ENCODE measurements around the gene ZNF205. TPM values are rescaled to one million over a fixed set of nuclear protein-coding genes. Genes with fewer than 3 reads are reported as not detected.

Gene ZNF205
- total and polyA plus RNA-seq, 8 donors = 0.87 to 27.5 (median 12.9) TPM

DNA sequence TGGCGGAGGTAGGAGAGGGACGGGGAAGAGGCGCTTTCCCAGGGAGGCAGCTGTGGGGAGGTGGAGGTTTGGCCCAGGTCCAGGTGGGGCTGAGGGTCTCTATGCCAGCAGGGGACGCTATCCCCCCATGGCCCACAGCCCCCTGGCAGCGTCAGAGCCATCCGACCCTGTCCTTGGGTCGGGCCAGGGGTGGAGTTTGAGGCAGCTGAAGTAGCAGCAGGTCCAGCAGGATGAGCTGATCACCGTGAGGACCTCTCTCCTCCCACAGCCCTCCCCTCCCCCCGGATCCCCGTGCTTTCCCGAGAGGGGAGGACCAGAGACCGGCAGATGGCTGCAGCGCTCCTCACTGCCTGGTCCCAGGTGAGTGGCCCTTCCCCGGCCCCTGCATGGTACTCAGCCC is 3.2 kb downstream of the ZNF205 start:
- Histone ChIP-seq H3K4me3 (no peak overlapping the region), H3K36me3 (peaks cover 21 to 62% (median 60%) of the 10 kb centered on the region in 4 donors), H3K9me3 (no peaks in the 10 kb centered on the region), H3K27me3 (no peaks in the 10 kb centered on the region), H3K27ac (no peak overlapping the region), H3K4me1 (peaks cover 15 to 42% (median 33%) of the 10 kb centered on the region in 4 donors)
- 69 to 84% (median 79%) methylated on average over 6 to 14 of the region's 14 CpGs for WGBS, 5 donors
- intact Hi-C loops (cut with DNase I; ENCODE audit: low total_unique reads) = no loop called here
- DNase-seq = no peak
- no peak for TF ChIP-seq EP300 (IDR thresholded peaks at IDR 0.05)
- TF ChIP-seq, protein P1, sequence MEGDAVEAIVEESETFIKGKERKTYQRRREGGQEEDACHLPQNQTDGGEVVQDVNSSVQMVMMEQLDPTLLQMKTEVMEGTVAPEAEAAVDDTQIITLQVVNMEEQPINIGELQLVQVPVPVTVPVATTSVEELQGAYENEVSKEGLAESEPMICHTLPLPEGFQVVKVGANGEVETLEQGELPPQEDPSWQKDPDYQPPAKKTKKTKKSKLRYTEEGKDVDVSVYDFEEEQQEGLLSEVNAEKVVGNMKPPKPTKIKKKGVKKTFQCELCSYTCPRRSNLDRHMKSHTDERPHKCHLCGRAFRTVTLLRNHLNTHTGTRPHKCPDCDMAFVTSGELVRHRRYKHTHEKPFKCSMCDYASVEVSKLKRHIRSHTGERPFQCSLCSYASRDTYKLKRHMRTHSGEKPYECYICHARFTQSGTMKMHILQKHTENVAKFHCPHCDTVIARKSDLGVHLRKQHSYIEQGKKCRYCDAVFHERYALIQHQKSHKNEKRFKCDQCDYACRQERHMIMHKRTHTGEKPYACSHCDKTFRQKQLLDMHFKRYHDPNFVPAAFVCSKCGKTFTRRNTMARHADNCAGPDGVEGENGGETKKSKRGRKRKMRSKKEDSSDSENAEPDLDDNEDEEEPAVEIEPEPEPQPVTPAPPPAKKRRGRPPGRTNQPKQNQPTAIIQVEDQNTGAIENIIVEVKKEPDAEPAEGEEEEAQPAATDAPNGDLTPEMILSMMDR (IDR thresholded peaks at IDR 0.05) = no peak
- TF ChIP-seq POLR2AphosphoS5 (IDR thresholded peaks at IDR 0.05) = no peak
- no peak for TF ChIP-seq POLR2A (IDR thresholded peaks at IDR 0.05)

DNA sequence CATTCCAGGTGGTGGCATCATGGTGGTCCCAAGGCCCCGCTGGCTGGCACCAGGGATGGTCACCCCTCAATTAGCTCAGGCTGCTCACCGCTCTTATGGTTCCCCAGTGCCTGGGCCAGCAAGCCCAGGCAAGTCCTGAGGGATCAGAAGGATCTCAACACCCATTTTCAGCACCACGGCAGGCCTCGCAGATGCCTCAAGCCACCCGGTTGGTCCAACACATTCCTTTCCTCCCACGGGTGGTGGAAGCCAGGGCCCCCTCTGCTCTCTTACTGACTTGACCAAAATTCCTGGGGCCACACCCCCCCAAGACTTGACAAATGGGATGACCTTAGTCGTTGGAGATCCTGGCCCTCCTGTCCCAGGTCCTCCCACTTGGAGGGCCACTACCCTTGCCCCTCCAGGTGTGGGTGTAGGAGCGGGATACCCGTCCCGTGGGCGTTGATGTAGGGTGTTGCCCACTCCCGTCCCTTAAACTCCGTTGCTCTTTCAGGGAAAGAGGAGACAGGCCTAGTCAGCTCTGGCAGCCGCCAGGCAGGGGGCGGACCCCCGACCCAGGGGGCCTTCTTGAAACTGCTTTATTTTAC is 5.9 kb downstream of the ZNF205 start:
- DNase-seq = no peak

DNA sequence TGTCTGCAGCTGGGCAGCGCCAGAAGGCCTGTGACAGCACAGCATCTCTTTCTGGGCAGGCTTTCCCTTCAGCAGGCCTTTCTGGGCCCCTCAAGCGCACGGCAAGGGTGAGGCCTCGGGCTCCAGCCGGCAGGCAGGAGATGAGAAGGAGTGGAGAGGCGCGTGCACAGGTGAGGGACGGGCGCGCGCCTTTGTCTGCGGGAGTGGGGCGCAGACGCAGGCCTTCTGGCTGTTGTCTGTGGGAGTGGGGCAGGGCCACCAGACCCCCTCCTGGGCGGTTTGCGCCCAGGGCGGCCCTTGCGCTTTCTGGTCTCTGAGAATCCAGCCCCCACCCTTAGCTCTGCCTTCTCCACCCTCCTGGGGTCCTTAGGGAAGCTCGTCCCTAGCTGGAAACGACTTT is 6.5 kb downstream of the ZNF205 start:
- Histone ChIP-seq H3K4me3 (no peak overlapping the region), H3K4me1 (peaks cover 13 to 23% (median 17%) of the 10 kb centered on the region in 4 donors), H3K36me3 (peaks cover 26 to 67% (median 65%) of the 10 kb centered on the region in 4 donors), H3K9me3 (no peaks in the 10 kb centered on the region), H3K27ac (no peak overlapping the region), H3K27me3 (no peaks in the 10 kb centered on the region)
- no peak for TF ChIP-seq POLR2AphosphoS5 (IDR thresholded peaks at IDR 0.05)
- TF ChIP-seq, protein P1 (IDR thresholded peaks at IDR 0.05) = no peak
- TF ChIP-seq EP300 (IDR thresholded peaks at IDR 0.05) = no peak
- TF ChIP-seq POLR2A (IDR thresholded peaks at IDR 0.05) = no peak
- 90 to 96% (median 94%) methylated on average over 18 to 20 of the region's 20 CpGs for WGBS, 5 donors
- no peak for DNase-seq
- intact Hi-C loops (cut with DNase I; ENCODE audit: low total_unique reads) = no loop called here

More for the DNA sequence above, 5.9 kb downstream of the ZNF205 start:
- Histone ChIP-seq H3K4me1 (peaks cover 13 to 24% (median 17%) of the 10 kb centered on the region in 4 donors), H3K4me3 (no peak overlapping the region), H3K36me3 (peaks cover 26 to 67% (median 65%) of the 10 kb centered on the region in 4 donors), H3K27me3 (no peaks in the 10 kb centered on the region), H3K9me3 (no peaks in the 10 kb centered on the region), H3K27ac (no peak overlapping the region)
- intact Hi-C loops (cut with DNase I; ENCODE audit: low total_unique reads) = no loop called here
- TF ChIP-seq EP300 (IDR thresholded peaks at IDR 0.05) = no peak
- TF ChIP-seq POLR2AphosphoS5 (IDR thresholded peaks at IDR 0.05) = no peak
- WGBS, 5 donors = 86 to 94% (median 92%) methylated on average over 16 of the region's 16 CpGs

DNA sequence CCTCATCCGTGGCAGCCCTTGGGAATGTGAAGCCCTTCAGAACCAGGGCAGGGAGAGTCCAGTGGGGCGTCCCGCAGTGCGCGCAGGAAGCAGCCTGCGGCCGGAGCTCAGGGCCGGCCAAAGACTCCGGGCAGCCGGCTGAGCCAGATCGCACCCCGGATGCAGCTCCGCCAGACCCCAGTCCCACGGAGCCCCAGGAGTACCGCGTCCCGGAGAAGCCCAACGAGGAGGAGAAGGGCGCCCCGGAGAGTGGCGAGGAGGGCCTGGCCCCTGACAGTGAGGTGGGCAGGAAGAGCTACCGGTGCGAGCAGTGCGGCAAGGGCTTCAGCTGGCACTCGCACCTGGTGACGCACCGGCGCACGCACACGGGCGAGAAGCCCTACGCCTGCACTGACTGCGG is 6.9 kb downstream of the ZNF205 start:
- Histone ChIP-seq H3K9me3 (no peaks in the 10 kb centered on the region), H3K4me3 (no peak overlapping the region), H3K27ac (no peak overlapping the region), H3K36me3 (peaks cover 26 to 67% (median 64%) of the 10 kb centered on the region in 4 donors), H3K27me3 (no peaks in the 10 kb centered on the region), H3K4me1 (peaks cover 9 to 21% (median 15%) of the 10 kb centered on the region in 4 donors)
- WGBS, 5 donors = 90 to 99% (median 96%) methylated on average over 16 to 33 of the region's 33 CpGs
- TF ChIP-seq, protein P1 (IDR thresholded peaks at IDR 0.05) = no peak
- no peak for TF ChIP-seq EP300 (IDR thresholded peaks at IDR 0.05)
- TF ChIP-seq POLR2AphosphoS5 (IDR thresholded peaks at IDR 0.05) = no peak
- no peak for TF ChIP-seq POLR2A (IDR thresholded peaks at IDR 0.05)
- intact Hi-C loops (cut with DNase I; ENCODE audit: low total_unique reads) = no loop called here
- no peak for DNase-seq
